CD4-positive, alpha-beta memory T cell (primary cell): ENCODE data around the gene ARL10. TPM values are rescaled to one million over a fixed set of nuclear protein-coding genes. Genes with fewer than 3 reads are reported as not detected.
A peak's percentile ranks its signal among the peaks of the same experiment; 100 is the strongest.

Source experiments
- CTCF ChIA-PET: fragments of 350-600 bp; sonication (Branson Sonifier 250); formaldehyde crosslinking; loops from one replicate; lab custom pipeline; 2021; ENCODE audit warnings: inconsistent platforms; ENCODE audit not compliant: partially characterized antibody; lab: Charles Lee
- POLR2A ChIA-PET: fragments of 350-600 bp; sonication (Branson Sonifier 250); formaldehyde crosslinking; loops from one replicate; lab custom pipeline; 2021; ENCODE audit not compliant: partially characterized antibody; lab: Charles Lee
- DNase-seq, 5 donors: peaks; one replicate each; pipeline versions ENCODE4 v3.0.0 to v3.0.0-alpha.2; 2020 to 2022; ENCODE audit warnings: mixed read lengths in 1 of 5
- H3K27ac ChIP-seq: one replicate; pipeline ENCODE4 v1.7.0; 2013; ENCODE audit warnings: low read depth, low read length
- H3K27me3 ChIP-seq: 2 replicates; pipeline ENCODE4 v1.7.0; 2013; ENCODE audit warnings: mild to moderate bottlenecking, low read length, moderate library complexity; ENCODE audit not compliant: insufficient read depth
- H3K36me3 ChIP-seq: 2 replicates; pipeline ENCODE4 v1.7.0; 2013; ENCODE audit warnings: mild to moderate bottlenecking, low read length, moderate library complexity; ENCODE audit not compliant: insufficient read depth
- H3K4me1 ChIP-seq: 2 replicates; pipeline ENCODE4 v1.7.0; 2013; ENCODE audit warnings: mild to moderate bottlenecking, low read length, moderate library complexity; ENCODE audit not compliant: insufficient read depth
- H3K4me3 ChIP-seq, 2 donors: one replicate each; pipeline ENCODE4 v1.7.0; 2013; ENCODE audit warnings: low read length in 2 of 2, mild to moderate bottlenecking in 1 of 2
- H3K9me3 ChIP-seq, 2 donors: one replicate each; pipeline ENCODE4 v1.7.0; 2013; ENCODE audit warnings: low read length in 2 of 2, control low read depth in 1 of 2; ENCODE audit not compliant: control insufficient read depth in 1 of 2
- H3K27ac Mint-ChIP-seq, 7 donors: one replicate each; pipeline ENCODE4 v1.8.0; 2020 to 2021; ENCODE audit warnings: mixed read lengths in 7 of 7, mild to moderate bottlenecking in 6 of 7, inconsistent platforms in 3 of 7, moderate library complexity in 3 of 7
- H3K27me3 Mint-ChIP-seq, 2 donors: one replicate each; pipeline ENCODE4 v1.8.0; 2020 to 2021; ENCODE audit warnings: mixed read lengths in 2 of 2
- H3K36me3 Mint-ChIP-seq, 2 donors: one replicate each; pipeline ENCODE4 v1.8.0; 2020 to 2021; ENCODE audit warnings: mixed read lengths in 2 of 2, inconsistent platforms in 1 of 2, mild to moderate bottlenecking in 1 of 2
- H3K4me1 Mint-ChIP-seq, 4 donors: one replicate each; pipeline ENCODE4 v1.8.0; 2020 to 2021; ENCODE audit warnings: mixed read lengths in 4 of 4, mild to moderate bottlenecking in 1 of 4
- H3K4me3 Mint-ChIP-seq, 8 donors: one replicate each; pipeline ENCODE4 v1.8.0; 2020 to 2021; ENCODE audit warnings: mixed read lengths in 8 of 8, mild to moderate bottlenecking in 7 of 8, moderate library complexity in 6 of 8, inconsistent platforms in 3 of 8
- H3K9me3 Mint-ChIP-seq, 8 donors: one replicate each; pipeline ENCODE4 v1.8.0; 2020 to 2021; ENCODE audit warnings: mixed read lengths in 8 of 8, mild to moderate bottlenecking in 5 of 8, inconsistent platforms in 3 of 8, moderate library complexity in 1 of 8
- intact Hi-C: fragments of 100-400 bp; cut with micrococcal nuclease; formaldehyde crosslinking; loops from one replicate; pipeline ENCODE4 v1.15.1; 2023
- polyA plus RNA-seq, 2 donors: library from polyadenylated mRNA; unstranded; fragments of 300-500 nt; fragmentation: Illumina TruSeq; gene quantifications; one replicate each; pipeline ENCODE4 v1.2.3, GENCODE V29; 2021
- total RNA-seq, 2 experiments: library from RNA; stranded (reverse); gene quantifications; one replicate each; pipeline ENCODE4 v1.2.3, GENCODE V29; 2021

The ARL10 gene
- total RNA-seq: 10 to 100 TPM; 14.7 to 17.9 TPM
- polyA plus RNA-seq: 1 to 10 TPM in 1 of 2 donors, under 1 TPM in 1; 0.60 to 1.2 TPM

- DNase-seq: peak; percentile 36 to 64 (median 43)
- Mint-ChIP-seq H3K4me1 (peaks cover 17 to 45% (median 30%) of the 10 kb centered on the region in 4 donors), H3K27me3 (no peaks in the 10 kb centered on the region), H3K27ac (peak within 1 kb of the TSS; percentile 19 to 84 (median 79)), H3K4me3 (peak within 1 kb of the TSS; percentile 77 to 86 (median 80)), H3K36me3 (peaks cover 0 to 38% of the 10 kb centered on the region in 2 donors), H3K9me3 (no peaks in the 10 kb centered on the region)
- H3K27ac ChIP-seq: peak within 1 kb of the TSS; percentile 57
- H3K4me3 ChIP-seq: peak within 1 kb of the TSS; percentile 26 to 57
- ChIA-PET CTCF (no interaction called here), POLR2A (no interaction called here)
- no peaks in the 10 kb centered on the region for H3K36me3 ChIP-seq
- no peaks in the 10 kb centered on the region for H3K27me3 ChIP-seq
- peaks cover 26% of the 10 kb centered on the region for H3K4me1 ChIP-seq
- intact Hi-C loops: loop anchor here (1.0 kb wide), 1 partner anchor 23 kb away; the partner anchor contains the start of genes HIGD2A and NOP16
- H3K9me3 ChIP-seq: no peaks in the 10 kb centered on the region
Measured at GRCh38 chr5:176365351-176366231, at the start of gene ARL10. Gene ARL10 (plus strand): TSS chr5:176365487. CDS start chr5:176365564, 77 bp downstream.

DNA sequence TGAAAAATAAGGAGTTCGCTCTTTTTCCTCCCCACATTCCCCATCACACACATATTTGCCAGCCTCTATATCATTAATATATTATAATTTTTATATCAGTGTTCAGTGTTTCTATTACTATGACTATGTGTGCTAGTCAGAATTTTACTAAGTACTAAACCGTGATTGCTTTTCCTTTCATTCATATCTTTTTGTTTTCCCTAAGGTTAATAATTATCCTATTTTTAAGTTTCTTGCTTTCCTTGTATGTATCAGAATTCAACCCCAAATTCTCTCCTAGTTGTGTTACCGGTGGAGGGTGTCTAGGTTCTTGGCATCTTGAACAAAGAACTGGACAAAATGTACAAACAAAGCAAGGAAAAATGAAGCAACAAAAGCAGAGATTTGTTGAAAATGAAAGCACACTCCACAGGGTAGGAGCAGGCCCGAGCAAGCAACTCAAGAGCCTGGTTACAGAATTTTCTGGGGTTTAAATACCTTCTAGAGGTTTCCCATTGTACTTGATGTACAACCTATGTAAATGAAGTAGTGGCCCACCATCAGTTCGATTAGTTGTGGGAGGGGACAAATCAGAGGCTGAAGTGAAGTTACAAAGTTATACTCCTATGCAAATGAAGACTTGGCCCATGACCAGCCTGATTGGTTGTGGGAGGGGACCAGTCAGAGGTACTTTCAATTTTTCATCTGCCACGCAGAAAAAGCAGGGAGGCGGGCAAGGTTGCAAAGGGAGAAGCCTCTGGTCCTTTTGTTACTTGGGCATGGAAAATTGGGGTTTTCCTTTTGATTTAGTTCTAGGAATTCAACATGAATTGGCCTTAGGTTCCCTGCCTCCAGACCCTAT, 47.5 kb upstream of the ARL10 start:
- Mint-ChIP-seq H3K36me3 (peaks cover 41 to 45% of the 10 kb centered on the region in 2 donors), H3K27me3 (no peaks in the 10 kb centered on the region), H3K4me3 (no peak overlapping the region), H3K4me1 (no peaks in the 10 kb centered on the region), H3K9me3 (no peaks in the 10 kb centered on the region), H3K27ac (peak overlapping the region in 2 of 7 donors; percentile 24 to 25)
- intact Hi-C loops: no loop called here
- no peaks in the 10 kb centered on the region for H3K9me3 ChIP-seq
- no peaks in the 10 kb centered on the region for H3K27me3 ChIP-seq
- no peak overlapping the region for H3K4me3 ChIP-seq
- H3K4me1 ChIP-seq: no peaks in the 10 kb centered on the region
- DNase-seq: no peak
- ChIA-PET CTCF (no interaction called here), POLR2A (no interaction called here)
- H3K36me3 ChIP-seq: peaks cover 7% of the 10 kb centered on the region
- no peak overlapping the region for H3K27ac ChIP-seq

DNA sequence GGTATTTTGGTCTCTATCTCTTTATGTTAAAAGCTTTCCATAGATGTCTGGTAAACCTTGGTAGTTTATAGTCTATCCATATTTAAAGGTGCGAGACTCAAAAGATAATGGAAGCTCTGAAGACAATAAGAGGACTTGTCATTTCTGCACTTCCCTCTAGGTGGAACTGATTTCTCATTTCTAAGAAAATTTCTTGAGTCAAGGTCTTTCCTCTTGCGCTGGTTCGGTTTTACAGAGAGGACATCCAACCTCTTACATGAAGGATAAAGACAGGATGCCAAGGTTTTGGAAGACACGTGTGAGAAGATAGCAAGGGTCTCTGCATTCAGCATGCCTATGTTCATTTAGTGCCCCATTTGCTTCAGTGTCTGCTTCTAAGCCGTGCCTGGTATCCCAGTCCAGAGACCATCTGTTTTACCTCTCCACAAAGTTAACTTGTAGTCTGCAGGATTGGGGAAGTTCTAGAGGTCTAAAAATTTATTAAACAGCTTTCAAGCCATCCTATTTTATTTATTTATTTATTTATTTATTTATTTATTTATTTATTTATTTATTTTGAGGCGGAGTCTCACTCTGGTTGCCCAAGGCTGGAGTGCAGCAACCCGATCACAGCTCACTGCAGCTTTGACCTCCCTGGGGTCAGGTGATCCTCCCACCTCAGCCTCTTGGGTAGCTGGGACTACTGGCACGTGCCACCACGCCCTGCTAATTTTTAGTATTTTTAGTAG, 45.3 kb upstream of the ARL10 start:
- no peaks in the 10 kb centered on the region for H3K27me3 Mint-ChIP-seq
- no peak overlapping the region for H3K4me3 ChIP-seq
- no peaks in the 10 kb centered on the region for H3K9me3 ChIP-seq
- ChIA-PET CTCF (interaction anchor here (1.4 kb wide), 1 partner anchor 85 kb away, joined by 4 read pairs; no protein-coding TSS in a partner anchor), POLR2A (no interaction called here)
- no peaks in the 10 kb centered on the region for H3K4me1 Mint-ChIP-seq
- H3K27me3 ChIP-seq: no peaks in the 10 kb centered on the region
- no peak overlapping the region for H3K4me3 Mint-ChIP-seq
- no peaks in the 10 kb centered on the region for H3K4me1 ChIP-seq
- DNase-seq: no peak
- intact Hi-C loops: no loop called here
- H3K27ac Mint-ChIP-seq: peak overlapping the region in 1 of 7 donors; percentile 47
- H3K9me3 Mint-ChIP-seq: no peaks in the 10 kb centered on the region
- no peak overlapping the region for H3K27ac ChIP-seq
- peaks cover 13% of the 10 kb centered on the region for H3K36me3 ChIP-seq
- H3K36me3 Mint-ChIP-seq: peaks cover 33 to 39% of the 10 kb centered on the region in 2 donors

DNA sequence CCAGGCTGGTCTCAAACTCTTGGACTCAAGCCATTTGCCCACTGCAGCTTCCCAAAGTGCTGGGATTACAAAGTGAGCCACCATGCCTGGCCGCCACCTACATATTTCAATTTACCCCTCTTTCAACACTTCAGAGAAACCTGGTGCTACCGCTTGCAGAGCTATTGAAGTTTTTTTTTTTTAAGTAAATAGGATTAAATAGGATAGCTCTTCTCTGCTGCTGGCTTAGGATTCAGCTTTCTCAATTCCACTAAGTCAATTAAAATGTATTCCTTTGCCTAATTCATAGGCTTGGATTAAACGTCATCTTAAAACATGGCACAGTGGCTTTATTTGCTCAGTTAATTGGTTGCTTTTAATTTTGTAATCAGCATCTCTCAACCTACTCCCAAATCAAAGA, 44.7 kb upstream of the ARL10 start:
- no peaks in the 10 kb centered on the region for H3K4me1 ChIP-seq
- Mint-ChIP-seq H3K27me3 (no peaks in the 10 kb centered on the region), H3K27ac (no peak overlapping the region), H3K36me3 (peaks cover 27 to 34% of the 10 kb centered on the region in 2 donors), H3K4me3 (no peak overlapping the region), H3K9me3 (no peaks in the 10 kb centered on the region), H3K4me1 (no peaks in the 10 kb centered on the region)
- no peak overlapping the region for H3K4me3 ChIP-seq
- POLR2A ChIA-PET: no interaction called here
- CTCF ChIA-PET: interaction anchor here (1.4 kb wide), 1 partner anchor 85 kb away, joined by 4 read pairs; no protein-coding TSS in a partner anchor
- no peak overlapping the region for H3K27ac ChIP-seq
- no peaks in the 10 kb centered on the region for H3K9me3 ChIP-seq
- DNase-seq: no peak
- no peaks in the 10 kb centered on the region for H3K27me3 ChIP-seq
- intact Hi-C loops: no loop called here
- peaks cover 13% of the 10 kb centered on the region for H3K36me3 ChIP-seq

DNA sequence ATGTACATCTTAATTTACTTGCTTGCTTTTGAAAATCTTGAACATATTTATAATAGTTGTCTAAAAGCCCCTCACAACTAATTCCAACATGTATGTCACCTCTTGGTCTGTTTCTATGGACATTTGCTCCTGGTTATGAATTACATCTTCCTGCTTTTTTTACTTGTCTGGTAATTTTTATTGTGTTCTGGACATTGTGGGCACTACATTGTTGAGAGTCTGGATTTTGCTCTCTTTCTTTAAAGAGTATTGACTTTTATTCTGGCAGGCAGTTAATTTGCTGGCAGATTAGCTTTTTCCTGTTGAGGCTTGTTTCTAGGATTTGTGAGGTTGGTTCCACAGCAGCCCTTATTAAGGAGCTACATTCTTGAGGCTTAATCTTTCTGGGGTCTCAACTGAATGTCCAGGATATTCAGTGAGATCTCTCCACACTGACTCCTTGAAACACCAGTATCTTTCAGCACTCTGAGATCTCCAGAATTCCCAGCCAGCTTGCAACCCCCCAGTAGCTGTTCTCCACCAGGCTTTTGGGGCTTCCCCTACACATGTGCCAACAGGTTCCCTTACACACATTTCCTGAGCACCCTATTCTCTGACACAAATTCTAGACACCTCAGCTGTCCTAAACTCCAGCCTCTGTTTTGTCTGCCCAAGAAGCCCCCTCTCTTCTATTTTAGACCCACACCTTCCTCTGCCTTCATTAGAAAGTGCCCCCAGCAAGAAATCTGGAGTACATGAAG, 31.1 kb upstream of the ARL10 start:
- H3K27ac Mint-ChIP-seq: peak overlapping the region in 1 of 7 donors; percentile 30
- CTCF ChIA-PET: no interaction called here
- peaks cover 0 to 12% (median 7%) of the 10 kb centered on the region in 8 donors for H3K9me3 Mint-ChIP-seq
- Histone ChIP-seq H3K27me3 (no peaks in the 10 kb centered on the region), H3K36me3 (peaks cover 7% of the 10 kb centered on the region), H3K4me3 (no peak overlapping the region), H3K27ac (no peak overlapping the region), H3K4me1 (no peaks in the 10 kb centered on the region), H3K9me3 (no peaks in the 10 kb centered on the region)
- POLR2A ChIA-PET: no interaction called here
- peaks cover 38 to 45% of the 10 kb centered on the region in 2 donors for H3K36me3 Mint-ChIP-seq
- no peaks in the 10 kb centered on the region for H3K4me1 Mint-ChIP-seq
- intact Hi-C loops: no loop called here
- H3K27me3 Mint-ChIP-seq: no peaks in the 10 kb centered on the region
- H3K4me3 Mint-ChIP-seq: no peak overlapping the region
- DNase-seq: no peak

GRCh38 chr5:176337913-176338312, 27.4 kb upstream of the ARL10 start:
- peaks cover 0 to 12% (median 7%) of the 10 kb centered on the region in 8 donors for H3K9me3 Mint-ChIP-seq
- H3K4me3 Mint-ChIP-seq: no peak overlapping the region
- Histone ChIP-seq H3K27ac (no peak overlapping the region), H3K9me3 (no peaks in the 10 kb centered on the region), H3K36me3 (peaks cover 7% of the 10 kb centered on the region), H3K4me1 (no peaks in the 10 kb centered on the region), H3K4me3 (no peak overlapping the region), H3K27me3 (no peaks in the 10 kb centered on the region)
- DNase-seq: no peak
- H3K27ac Mint-ChIP-seq: peak overlapping the region in 2 of 7 donors; percentile 30 to 52
- ChIA-PET POLR2A (no interaction called here), CTCF (no interaction called here)
- H3K36me3 Mint-ChIP-seq: peaks cover 36 to 47% of the 10 kb centered on the region in 2 donors
- H3K4me1 Mint-ChIP-seq: no peaks in the 10 kb centered on the region
- intact Hi-C loops: no loop called here
- H3K27me3 Mint-ChIP-seq: no peaks in the 10 kb centered on the region
